Measurements from ENCODE around the gene FHAD1. TPM values are rescaled to one million over a fixed set of nuclear protein-coding genes. Genes with fewer than 3 reads are reported as not detected.

FHAD1 gene
- total RNA-seq, 2 experiments from 2014 or later: not detected

DNA sequence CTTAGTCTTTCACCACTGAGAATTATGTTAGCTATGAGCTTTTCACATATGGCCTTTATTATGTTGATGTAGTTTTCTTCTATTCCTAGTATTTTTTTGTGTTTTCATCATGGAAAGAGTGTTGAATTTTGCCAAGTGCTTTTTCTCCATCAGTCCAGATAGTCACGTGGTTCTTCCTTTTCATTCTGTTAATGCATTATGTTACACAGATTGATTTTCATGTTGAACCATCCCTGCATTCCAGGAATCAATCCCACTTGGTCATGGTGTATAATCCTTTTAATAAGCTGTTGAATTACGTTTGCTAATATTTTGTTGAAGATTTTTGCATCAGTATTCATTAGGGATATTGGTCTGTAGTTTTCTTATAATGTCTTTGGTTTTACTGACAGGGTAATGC is 17.7 kb downstream of the FHAD1 start:
- Histone ChIP-seq H3K4me3 (ENCODE audit: low read depth, low read length, poor library complexity, severe bottlenecking) (no peak overlapping the region), H3K4me1 (ENCODE audit: insufficient read depth, low read length, poor library complexity, severe bottlenecking) (no peaks in the 10 kb centered on the region), H3K79me2 (ENCODE audit: insufficient read depth, low read depth, low read length) (no peaks in the 10 kb centered on the region), H3K27ac (ENCODE audit: low read depth, low read length, poor library complexity, severe bottlenecking) (no peak overlapping the region), H3K36me3 (ENCODE audit: insufficient read depth, low read length) (no peaks in the 10 kb centered on the region), H2AFZ (ENCODE audit: low read length) (no peak overlapping the region), H4K20me1 (ENCODE audit: insufficient read depth, low read length) (no peaks in the 10 kb centered on the region), H3K9me3 (ENCODE audit: low read length) (no peaks in the 10 kb centered on the region), H3K9me2 (ENCODE audit: insufficient read depth, low read length) (no peaks in the 10 kb centered on the region), H3K4me2 (ENCODE audit: low read length) (no peak overlapping the region)
- intact Hi-C loops (cut with micrococcal nuclease; ENCODE audit: unreplicated experiment): no loop called here
- CTCF ChIA-PET (ENCODE audit: unreplicated experiment): no interaction called here
- no TSS peak for BruUV-seq (replicated peaks)
- no peak for DNase-seq (ENCODE audit: low spot score)
- TF ChIP-seq EZH2phosphoT487 (IDR thresholded peaks at IDR 0.05; ENCODE audit: borderline replicate concordance, low read depth, low read length): no peak
- TF ChIP-seq, protein P1, sequence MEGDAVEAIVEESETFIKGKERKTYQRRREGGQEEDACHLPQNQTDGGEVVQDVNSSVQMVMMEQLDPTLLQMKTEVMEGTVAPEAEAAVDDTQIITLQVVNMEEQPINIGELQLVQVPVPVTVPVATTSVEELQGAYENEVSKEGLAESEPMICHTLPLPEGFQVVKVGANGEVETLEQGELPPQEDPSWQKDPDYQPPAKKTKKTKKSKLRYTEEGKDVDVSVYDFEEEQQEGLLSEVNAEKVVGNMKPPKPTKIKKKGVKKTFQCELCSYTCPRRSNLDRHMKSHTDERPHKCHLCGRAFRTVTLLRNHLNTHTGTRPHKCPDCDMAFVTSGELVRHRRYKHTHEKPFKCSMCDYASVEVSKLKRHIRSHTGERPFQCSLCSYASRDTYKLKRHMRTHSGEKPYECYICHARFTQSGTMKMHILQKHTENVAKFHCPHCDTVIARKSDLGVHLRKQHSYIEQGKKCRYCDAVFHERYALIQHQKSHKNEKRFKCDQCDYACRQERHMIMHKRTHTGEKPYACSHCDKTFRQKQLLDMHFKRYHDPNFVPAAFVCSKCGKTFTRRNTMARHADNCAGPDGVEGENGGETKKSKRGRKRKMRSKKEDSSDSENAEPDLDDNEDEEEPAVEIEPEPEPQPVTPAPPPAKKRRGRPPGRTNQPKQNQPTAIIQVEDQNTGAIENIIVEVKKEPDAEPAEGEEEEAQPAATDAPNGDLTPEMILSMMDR (conservative IDR thresholded peaks at IDR 0.05; ENCODE audit: low read length): no peak
- POLR2A ChIA-PET: no interaction called here

- H3K27ac ChIP-seq (ENCODE audit: low read depth, low read length, poor library complexity, severe bottlenecking): no peak overlapping the region
- DNase-seq (ENCODE audit: low spot score): no peak
- no peaks in the 10 kb centered on the region for H3K36me3 ChIP-seq (ENCODE audit: insufficient read depth, low read length)
- H3K4me3 ChIP-seq (ENCODE audit: low read depth, low read length, poor library complexity, severe bottlenecking): no peak overlapping the region
- H3K4me1 ChIP-seq (ENCODE audit: insufficient read depth, low read length, poor library complexity, severe bottlenecking): no peaks in the 10 kb centered on the region
- H3K4me2 ChIP-seq (ENCODE audit: low read length): no peak overlapping the region
- TF ChIP-seq EZH2phosphoT487 (IDR thresholded peaks at IDR 0.05; ENCODE audit: borderline replicate concordance, low read depth, low read length): no peak
- TF ChIP-seq, protein P1 (conservative IDR thresholded peaks at IDR 0.05; ENCODE audit: low read length): no peak
- ChIA-PET CTCF (ENCODE audit: unreplicated experiment) (no interaction called here), POLR2A (interaction anchor here (0.6 kb wide), 1 partner anchor 141 kb away, joined by 4 read pairs; no protein-coding TSS in a partner anchor)
- H2AFZ ChIP-seq (ENCODE audit: low read length): no peak overlapping the region
- no TSS peak for BruUV-seq (replicated peaks)
- H4K20me1 ChIP-seq (ENCODE audit: insufficient read depth, low read length): no peaks in the 10 kb centered on the region
- intact Hi-C loops (cut with micrococcal nuclease; ENCODE audit: unreplicated experiment): no loop called here
- H3K9me3 ChIP-seq (ENCODE audit: low read length): no peaks in the 10 kb centered on the region
- H3K79me2 ChIP-seq (ENCODE audit: insufficient read depth, low read depth, low read length): no peaks in the 10 kb centered on the region
- H3K9me2 ChIP-seq (ENCODE audit: insufficient read depth, low read length): no peaks in the 10 kb centered on the region
These were observed 24.2 kb downstream of the FHAD1 start for GRCh38 chr1:15271196-15271595.

DNA sequence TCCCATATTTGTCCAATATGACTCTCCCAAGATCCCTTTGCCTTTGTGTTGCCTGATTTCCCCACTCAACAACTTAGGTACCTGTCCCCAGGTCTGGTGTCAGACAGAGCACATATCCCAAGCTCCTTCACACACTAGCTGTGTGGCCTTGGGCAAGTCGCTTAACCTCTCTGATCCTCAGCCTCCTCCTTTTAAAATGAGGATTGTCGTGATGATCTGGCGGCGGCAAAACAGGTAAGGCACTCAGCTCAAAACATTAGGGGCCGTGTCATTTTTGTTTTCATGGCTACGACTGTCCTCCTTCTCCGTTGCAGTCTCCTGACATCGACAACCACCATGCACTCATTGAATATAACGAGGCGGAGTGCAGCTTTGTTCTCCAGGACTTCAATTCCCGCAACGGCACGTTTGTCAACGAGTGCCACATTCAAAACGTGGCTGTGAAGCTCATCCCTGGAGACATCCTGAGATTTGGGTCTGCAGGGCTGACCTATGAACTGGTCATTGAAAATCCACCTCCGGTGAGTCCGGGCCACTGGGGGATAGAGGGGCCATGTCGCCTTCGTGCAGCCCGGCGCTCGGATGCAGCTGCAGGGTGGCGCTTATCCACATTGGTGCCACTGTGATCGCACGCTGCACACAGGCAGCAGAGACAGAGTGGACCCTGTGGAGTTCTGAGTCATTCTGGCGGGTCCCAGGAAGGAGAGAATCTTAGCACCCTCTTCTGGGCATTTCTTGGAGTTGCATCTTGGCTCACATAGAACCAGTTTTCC is 25.2 kb downstream of the FHAD1 start:
- Histone ChIP-seq H3K4me1 (ENCODE audit: insufficient read depth, low read length, poor library complexity, severe bottlenecking) (no peaks in the 10 kb centered on the region), H4K20me1 (ENCODE audit: insufficient read depth, low read length) (no peaks in the 10 kb centered on the region), H3K79me2 (ENCODE audit: insufficient read depth, low read depth, low read length) (no peaks in the 10 kb centered on the region), H3K9me2 (ENCODE audit: insufficient read depth, low read length) (no peaks in the 10 kb centered on the region), H3K36me3 (ENCODE audit: insufficient read depth, low read length) (no peaks in the 10 kb centered on the region), H3K4me2 (ENCODE audit: low read length) (no peak overlapping the region), H3K27ac (ENCODE audit: low read depth, low read length, poor library complexity, severe bottlenecking) (no peak overlapping the region), H3K4me3 (ENCODE audit: low read depth, low read length, poor library complexity, severe bottlenecking) (no peak overlapping the region), H3K9me3 (ENCODE audit: low read length) (no peaks in the 10 kb centered on the region), H2AFZ (ENCODE audit: low read length) (no peak overlapping the region)
- intact Hi-C loops (cut with micrococcal nuclease; ENCODE audit: unreplicated experiment): loop anchor here (1.0 kb wide), 1 partner anchor 144 kb away; no protein-coding TSS in a partner anchor
- no peak for TF ChIP-seq EZH2phosphoT487 (IDR thresholded peaks at IDR 0.05; ENCODE audit: borderline replicate concordance, low read depth, low read length)
- TF ChIP-seq, protein P1 (conservative IDR thresholded peaks at IDR 0.05; ENCODE audit: low read length): peak; percentile 79
- ChIA-PET POLR2A (no interaction called here), CTCF (ENCODE audit: unreplicated experiment) (no interaction called here)
- DNase-seq (ENCODE audit: low spot score): peak; percentile 26
- BruUV-seq (replicated peaks): no TSS peak
